A673 (cell line): Measurements from ENCODE around the gene NAT16.

ENCODE experiments used
- CTCF ChIP-seq: fragments of 300-800, 200-600 bp; sonication (generic); conservative IDR thresholded peaks from 2 replicates; pipeline ENCODE4 v1.5.1; 2017; ENCODE audit warnings: low read depth, mild to moderate bottlenecking, antibody characterized with exemption, low read length, moderate library complexity, mixed read lengths
- EZH2 ChIP-seq: fragments of 200-600 bp; sonication (generic); IDR thresholded peaks from 2 replicates; pipeline ENCODE4 v1.6.1; 2017; ENCODE audit warnings: borderline replicate concordance, low read depth, mild to moderate bottlenecking, mixed read lengths, antibody characterized with exemption, low read length; ENCODE audit not compliant: poor library complexity, severe bottlenecking

DNA sequence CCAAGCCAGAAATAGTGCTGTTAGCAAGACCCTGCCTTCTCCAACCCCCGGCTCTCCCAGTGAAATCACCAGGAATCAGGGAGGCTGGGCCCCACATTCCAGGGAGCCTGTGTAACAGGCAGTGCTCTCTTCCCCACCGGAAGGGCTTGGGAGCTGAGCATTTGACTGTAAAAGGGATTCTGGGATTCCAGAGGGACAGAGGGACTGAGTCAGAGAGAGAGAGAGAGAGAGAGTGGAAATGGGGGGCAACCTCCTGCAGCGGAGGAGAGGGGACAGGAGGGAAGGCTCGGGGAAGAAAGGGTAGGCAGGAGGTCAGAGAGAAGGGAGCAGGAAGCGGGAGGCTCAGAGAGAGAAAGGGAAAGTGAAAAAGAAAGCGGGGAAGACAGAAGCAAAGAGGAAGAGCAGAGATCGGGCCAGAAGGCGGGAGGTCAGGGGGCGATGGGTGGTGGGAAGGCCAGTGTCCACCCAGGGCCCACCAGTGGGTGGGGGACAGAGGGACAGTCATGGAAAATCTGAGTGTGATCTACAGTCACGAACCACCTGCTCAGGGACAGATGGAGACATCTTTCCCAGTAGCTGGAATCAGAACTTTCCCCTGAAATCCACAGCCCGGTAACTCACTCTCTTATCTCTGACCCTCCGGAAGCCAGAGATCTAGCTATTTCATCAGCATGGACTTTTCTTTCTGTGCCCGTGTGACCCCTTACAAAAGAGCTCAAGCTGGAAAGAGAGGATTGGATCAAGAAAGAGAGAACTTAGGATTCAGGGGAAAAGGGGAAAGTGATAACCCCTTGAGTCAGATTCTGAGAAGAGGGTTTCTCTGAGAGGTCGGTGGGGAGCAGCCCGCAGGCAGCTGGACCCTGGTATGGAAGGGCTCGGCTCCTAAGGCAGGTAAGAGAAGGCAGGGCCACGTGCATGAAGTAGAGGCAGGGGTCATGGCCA lies 57.8 kb downstream of the NAT16 start:
- TF ChIP-seq CTCF: no peak
- no peak for TF ChIP-seq EZH2
